ENCODE data around the gene LKAAEAR1. TPM values are rescaled to one million over a fixed set of nuclear protein-coding genes. Genes with fewer than 3 reads are reported as not detected.

Gene LKAAEAR1
- total RNA-seq, 4 donors from 2014 or later, result 0.81 TPM; not detected in 3

DNA sequence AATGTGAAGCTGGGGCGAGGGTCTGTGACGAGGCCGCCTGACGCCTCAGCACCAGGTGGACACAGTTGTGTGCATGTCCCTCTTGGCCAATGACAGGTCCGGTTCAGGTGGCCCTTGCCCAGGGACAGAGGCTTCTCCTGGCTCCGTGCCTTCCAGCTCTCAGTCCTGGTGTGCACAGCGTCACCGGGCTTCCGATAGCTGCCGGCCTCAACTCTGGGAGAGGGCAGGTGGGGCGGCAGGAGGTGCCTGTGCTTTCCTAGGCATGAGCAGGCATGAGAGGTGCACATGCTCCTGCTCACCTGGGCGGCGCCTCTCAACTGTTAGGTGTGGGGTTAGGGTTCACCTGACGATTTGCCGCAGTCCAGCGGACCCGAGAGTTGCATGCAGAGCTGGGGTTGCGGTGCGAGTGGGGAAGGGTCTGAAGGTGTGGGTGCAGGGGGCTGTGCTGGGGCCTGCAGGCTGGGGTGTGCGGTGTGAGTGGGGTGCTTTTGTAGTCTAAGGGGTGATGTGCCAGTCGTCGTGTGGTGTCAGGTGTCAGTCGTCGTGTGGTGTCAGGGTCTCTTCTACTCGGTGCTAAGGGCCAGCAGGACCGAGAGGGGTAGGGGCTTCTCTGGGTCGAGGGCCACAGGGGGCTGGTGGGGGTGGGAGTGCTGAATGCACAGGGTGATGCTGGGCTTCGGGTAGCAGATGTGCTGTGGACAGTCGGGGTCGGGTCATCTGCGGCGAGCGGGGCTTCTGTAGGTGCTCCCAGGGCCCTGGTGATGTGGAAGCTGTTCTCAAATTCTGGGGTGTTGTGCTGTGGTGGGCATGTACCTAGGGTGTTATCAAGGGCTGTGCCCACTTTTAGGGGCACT lies 31.0 kb downstream of the LKAAEAR1 start:
- no peak overlapping the region for H3K4me3 ChIP-seq
- no peaks in the 10 kb centered on the region for H3K36me3 ChIP-seq
- H3K4me1 ChIP-seq, result peaks cover 0 to 32% (median 5%) of the 10 kb centered on the region in 3 donors
- H3K9me3 ChIP-seq, result no peaks in the 10 kb centered on the region
- 42% methylated on average over 5 of the region's 33 CpGs; no CpG with 5 or more reads in 1 of the 2 donors for WGBS, 2 donors (ENCODE audit: low coverage in 1 of 2)
- H3K27me3 ChIP-seq, result peaks cover 98% of the 10 kb centered on the region
- TF ChIP-seq EP300 (IDR thresholded peaks at IDR 0.05) (no peak), POLR2A (IDR thresholded peaks at IDR 0.05) (no peak), POLR2AphosphoS5 (IDR thresholded peaks at IDR 0.05) (no peak)
- TF ChIP-seq, protein P1, sequence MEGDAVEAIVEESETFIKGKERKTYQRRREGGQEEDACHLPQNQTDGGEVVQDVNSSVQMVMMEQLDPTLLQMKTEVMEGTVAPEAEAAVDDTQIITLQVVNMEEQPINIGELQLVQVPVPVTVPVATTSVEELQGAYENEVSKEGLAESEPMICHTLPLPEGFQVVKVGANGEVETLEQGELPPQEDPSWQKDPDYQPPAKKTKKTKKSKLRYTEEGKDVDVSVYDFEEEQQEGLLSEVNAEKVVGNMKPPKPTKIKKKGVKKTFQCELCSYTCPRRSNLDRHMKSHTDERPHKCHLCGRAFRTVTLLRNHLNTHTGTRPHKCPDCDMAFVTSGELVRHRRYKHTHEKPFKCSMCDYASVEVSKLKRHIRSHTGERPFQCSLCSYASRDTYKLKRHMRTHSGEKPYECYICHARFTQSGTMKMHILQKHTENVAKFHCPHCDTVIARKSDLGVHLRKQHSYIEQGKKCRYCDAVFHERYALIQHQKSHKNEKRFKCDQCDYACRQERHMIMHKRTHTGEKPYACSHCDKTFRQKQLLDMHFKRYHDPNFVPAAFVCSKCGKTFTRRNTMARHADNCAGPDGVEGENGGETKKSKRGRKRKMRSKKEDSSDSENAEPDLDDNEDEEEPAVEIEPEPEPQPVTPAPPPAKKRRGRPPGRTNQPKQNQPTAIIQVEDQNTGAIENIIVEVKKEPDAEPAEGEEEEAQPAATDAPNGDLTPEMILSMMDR (IDR thresholded peaks at IDR 0.05), result no peak
- no peak for ATAC-seq
- H3K27ac ChIP-seq, result peak overlapping the region in 3 of 4 donors; percentile 68 to 76 (median 75)

DNA sequence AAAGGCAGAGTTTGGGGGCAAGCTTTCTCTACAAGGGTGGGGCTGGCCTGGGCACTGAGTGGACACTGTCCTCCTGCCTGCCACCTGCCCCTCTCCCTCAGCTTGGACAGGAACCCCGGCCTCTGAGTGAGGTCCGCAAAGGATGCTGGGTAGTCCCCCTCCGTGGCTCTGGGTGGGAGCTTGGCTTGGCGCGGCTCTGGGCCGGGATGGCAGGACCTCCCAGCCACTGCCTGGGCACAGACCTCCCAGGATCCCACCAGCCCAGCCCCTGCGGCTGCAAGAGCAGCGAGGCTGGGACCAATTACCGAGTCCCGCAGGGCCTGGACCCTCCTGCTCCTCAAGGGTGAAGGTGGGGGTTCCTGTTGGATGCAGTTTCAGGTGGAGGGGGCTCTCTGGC lies 31.9 kb downstream of the LKAAEAR1 start:
- Histone ChIP-seq H3K9me3 (no peaks in the 10 kb centered on the region), H3K27me3 (peaks cover 98% of the 10 kb centered on the region), H3K36me3 (no peaks in the 10 kb centered on the region), H3K27ac (peak overlapping the region in 3 of 4 donors; percentile 68 to 76 (median 75)), H3K4me1 (peaks cover 0 to 28% (median 5%) of the 10 kb centered on the region in 3 donors), H3K4me3 (no peak overlapping the region)
- ATAC-seq, result no peak
- no CpG with 5 or more reads among the region's 10 CpGs for WGBS, 2 donors (ENCODE audit: low coverage in 1 of 2)
- TF ChIP-seq POLR2A (IDR thresholded peaks at IDR 0.05) (no peak), EP300 (IDR thresholded peaks at IDR 0.05) (no peak), POLR2AphosphoS5 (IDR thresholded peaks at IDR 0.05) (no peak)
- TF ChIP-seq, protein P1 (IDR thresholded peaks at IDR 0.05), result no peak

DNA sequence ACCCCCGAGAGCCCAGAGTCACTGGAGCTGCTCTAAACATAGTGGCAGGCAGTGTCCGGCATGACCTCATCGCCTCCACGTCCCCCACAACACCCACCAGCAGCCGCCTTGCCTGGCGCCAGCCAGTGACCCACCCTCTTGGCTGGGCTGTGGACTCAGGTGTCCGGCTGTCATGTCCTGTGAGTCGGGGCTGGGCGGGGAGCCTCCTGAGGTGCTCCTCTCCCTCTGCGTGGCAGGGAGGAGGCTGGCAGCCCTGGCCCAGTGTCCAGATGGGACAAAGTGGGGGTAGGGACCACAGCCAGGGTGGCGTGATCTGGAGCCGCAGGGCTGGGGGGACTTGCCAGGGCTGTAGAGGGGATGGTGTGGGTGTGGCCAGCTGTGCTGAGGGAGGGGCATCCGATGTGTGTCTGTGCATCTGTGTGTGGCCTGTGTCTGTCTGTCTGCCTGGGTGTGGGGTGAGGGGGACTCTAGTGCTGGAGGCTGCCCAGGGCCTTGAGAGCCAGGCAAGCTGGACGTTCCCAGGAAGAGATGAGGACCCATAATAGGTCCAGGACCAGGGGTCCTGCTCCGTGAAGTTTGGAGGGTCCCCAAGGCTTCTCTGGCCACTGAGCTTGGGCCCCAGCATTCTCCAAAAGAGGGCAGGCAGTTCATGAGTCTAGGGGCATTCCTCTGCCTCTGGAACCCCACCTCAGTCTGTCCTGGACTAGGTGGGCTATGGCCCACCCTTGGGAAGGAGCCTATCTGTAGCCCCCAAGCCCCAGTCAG lies 32.5 kb downstream of the LKAAEAR1 start:
- peak; percentile 61 for ATAC-seq
- Histone ChIP-seq H3K9me3 (no peaks in the 10 kb centered on the region), H3K27ac (peak overlapping the region in 3 of 4 donors; percentile 68 to 76 (median 75)), H3K36me3 (no peaks in the 10 kb centered on the region), H3K4me1 (peaks cover 0 to 25% (median 5%) of the 10 kb centered on the region in 3 donors), H3K4me3 (no peak overlapping the region), H3K27me3 (peaks cover 98% of the 10 kb centered on the region)
- WGBS, 2 donors (ENCODE audit: low coverage in 1 of 2), result 100% methylated on average over 1 of the region's 15 CpGs; no CpG with 5 or more reads in 1 of the 2 donors
- no peak for TF ChIP-seq EP300 (IDR thresholded peaks at IDR 0.05)
- no peak for TF ChIP-seq POLR2A (IDR thresholded peaks at IDR 0.05)
- TF ChIP-seq, protein P1 (IDR thresholded peaks at IDR 0.05), result no peak
- no peak for TF ChIP-seq POLR2AphosphoS5 (IDR thresholded peaks at IDR 0.05)

DNA sequence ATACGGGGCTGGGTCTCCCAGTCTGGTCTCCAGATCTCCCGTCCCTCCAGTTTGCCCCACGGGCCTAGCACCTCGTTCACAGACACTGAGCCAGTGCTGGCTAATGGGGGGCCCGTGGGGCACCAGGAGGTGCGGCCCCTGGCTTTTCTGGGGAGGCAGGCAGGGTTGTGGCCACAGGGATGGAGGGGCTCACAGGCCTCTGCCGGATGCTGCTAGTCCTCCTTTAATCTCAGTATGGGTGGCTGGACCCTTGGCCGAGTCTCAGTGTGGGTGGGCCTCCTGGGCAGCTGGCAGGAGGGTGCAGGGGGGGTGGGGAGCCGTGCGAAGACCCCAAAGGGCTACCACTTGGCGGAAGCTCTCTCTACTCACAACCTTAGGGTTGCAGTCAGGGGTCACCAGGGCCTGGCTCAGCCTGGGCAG lies 33.2 kb downstream of the LKAAEAR1 start:
- Histone ChIP-seq H3K27me3 (peaks cover 98% of the 10 kb centered on the region), H3K27ac (peak overlapping the region in 3 of 4 donors; percentile 68 to 76 (median 75))

More for the DNA sequence above, 33.2 kb downstream of the LKAAEAR1 start:
- no peaks in the 10 kb centered on the region for H3K36me3 ChIP-seq
- H3K4me1 ChIP-seq, result peaks cover 0 to 25% (median 5%) of the 10 kb centered on the region in 3 donors
- TF ChIP-seq POLR2A (IDR thresholded peaks at IDR 0.05), result no peak
- no peak for TF ChIP-seq POLR2AphosphoS5 (IDR thresholded peaks at IDR 0.05)
- TF ChIP-seq EP300 (IDR thresholded peaks at IDR 0.05), result no peak
- no CpG with 5 or more reads among the region's 11 CpGs for WGBS, 2 donors (ENCODE audit: low coverage in 1 of 2)
- peak overlapping the region in 1 of 2 donors; percentile 48 for H3K4me3 ChIP-seq
- no peak for ATAC-seq
- H3K9me3 ChIP-seq, result no peaks in the 10 kb centered on the region
